ENCODE measurements around the gene NME5. TPM values are rescaled to one million over a fixed set of nuclear protein-coding genes. Genes with fewer than 3 reads are reported as not detected.
"Not testable (repeated sequence)": the region's sequence is repeated elsewhere in the genome, so short reads cannot be mapped to it uniquely, and the experiment has no call there.

Gene NME5
- total RNA-seq, 4 donors from 2014 or later = 1.1 to 1.7 TPM; not detected in 2

GRCh38 chr5:138149530-138149929 is 10.3 kb upstream of the NME5 start:
- Histone ChIP-seq H3K4me3 (no peak overlapping the region), H3K27ac (no peak overlapping the region), H3K36me3 (no peaks in the 10 kb centered on the region), H3K9me3 (no peaks in the 10 kb centered on the region), H3K4me1 (no peaks in the 10 kb centered on the region), H3K27me3 (no peaks in the 10 kb centered on the region)
- no peak for DNase-seq (ENCODE audit: low spot score in 2 of 2)
- WGBS = 48% methylated on average over 3 of the region's 3 CpGs
- TF ChIP-seq POLR2A (IDR thresholded peaks at IDR 0.05) (no peak), EP300 (IDR thresholded peaks at IDR 0.05) (no peak), POLR2AphosphoS5 (IDR thresholded peaks at IDR 0.05) (no peak), CTCF (IDR thresholded peaks at IDR 0.05) (no peak)

DNA sequence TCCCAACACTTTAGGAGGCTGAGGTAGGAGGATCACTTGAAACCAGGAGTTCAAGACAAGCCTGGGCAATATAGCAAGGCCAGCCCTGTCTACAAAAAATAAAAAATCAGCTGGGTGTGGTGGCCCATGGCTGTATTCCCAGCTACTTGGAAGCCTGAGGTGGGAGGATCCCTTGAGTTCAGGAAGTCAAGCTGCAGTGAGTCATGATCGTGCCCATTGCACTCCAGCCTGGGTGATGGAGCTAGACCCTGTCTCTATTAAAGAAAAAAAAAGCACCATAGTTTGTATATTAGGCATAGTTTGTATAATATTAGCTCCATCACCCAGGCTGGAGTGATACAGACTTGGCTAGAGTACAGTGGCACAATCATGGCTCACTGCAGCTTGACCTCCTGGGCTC is 9.6 kb upstream of the NME5 start:
- Histone ChIP-seq H3K36me3 (no peaks in the 10 kb centered on the region), H3K27ac (no peak overlapping the region), H3K4me1 (no peaks in the 10 kb centered on the region), H3K4me3 (no peak overlapping the region), H3K9me3 (no peaks in the 10 kb centered on the region), H3K27me3 (no peaks in the 10 kb centered on the region)
- TF ChIP-seq CTCF (IDR thresholded peaks at IDR 0.05) = no peak
- TF ChIP-seq POLR2AphosphoS5 (IDR thresholded peaks at IDR 0.05) = no peak
- no peak for DNase-seq (ENCODE audit: low spot score in 2 of 2)
- WGBS = 25% methylated on average over 1 of the region's 1 CpG

- 83% methylated on average over 6 of the region's 6 CpGs for WGBS
Measured at GRCh38 chr5:138143578-138143977, 4.3 kb upstream of the NME5 start.

GRCh38 chr5:138141734-138142133 is 2.5 kb upstream of the NME5 start:
- H3K9me3 ChIP-seq = no peaks in the 10 kb centered on the region
- TF ChIP-seq POLR2AphosphoS5 (IDR thresholded peaks at IDR 0.05) (no peak), EP300 (IDR thresholded peaks at IDR 0.05) (no peak), CTCF (IDR thresholded peaks at IDR 0.05) (no peak), POLR2A (IDR thresholded peaks at IDR 0.05) (no peak)
- H3K36me3 ChIP-seq = no peaks in the 10 kb centered on the region
- H3K4me1 ChIP-seq = no peaks in the 10 kb centered on the region
- H3K27ac ChIP-seq = no peak overlapping the region
- DNase-seq (ENCODE audit: low spot score in 2 of 2) = no peak
- no peaks in the 10 kb centered on the region for H3K27me3 ChIP-seq
- H3K4me3 ChIP-seq = no peak overlapping the region
- 37% methylated on average over 1 of the region's 1 CpG for WGBS

More at GRCh38 chr5:138143578-138143977, 4.3 kb upstream of the NME5 start:
- not testable (repeated sequence) for H3K9me3 ChIP-seq; H3K4me1 ChIP-seq; H3K27ac ChIP-seq; H3K4me3 ChIP-seq; H3K27me3 ChIP-seq; DNase-seq (ENCODE audit: low spot score in 2 of 2); H3K36me3 ChIP-seq

DNA sequence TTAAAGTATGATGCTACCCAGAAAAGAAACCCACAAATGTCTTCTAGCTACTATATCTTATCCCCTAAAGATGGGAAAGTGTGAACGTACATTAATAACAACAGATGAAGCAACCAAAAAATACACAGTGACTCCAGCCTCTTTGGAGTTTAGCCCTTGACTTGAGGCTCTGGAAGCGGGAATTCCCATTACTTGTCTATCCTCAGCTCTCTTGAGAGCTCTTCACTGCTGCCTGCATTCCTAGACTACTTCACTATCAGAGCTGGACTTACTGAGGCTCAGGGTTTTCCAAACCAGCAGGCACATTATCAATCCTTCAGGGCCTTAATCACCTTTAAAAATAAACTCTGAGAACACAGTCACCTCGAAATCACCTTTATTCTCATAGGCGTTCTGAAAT is 1.0 kb upstream of the NME5 start:
- H3K27ac ChIP-seq = no peak overlapping the region
- no peaks in the 10 kb centered on the region for H3K36me3 ChIP-seq
- TF ChIP-seq CTCF (IDR thresholded peaks at IDR 0.05) = no peak
- no peak for TF ChIP-seq EP300 (IDR thresholded peaks at IDR 0.05)
- no peak for TF ChIP-seq POLR2AphosphoS5 (IDR thresholded peaks at IDR 0.05)
- no peak for TF ChIP-seq POLR2A (IDR thresholded peaks at IDR 0.05)
- H3K4me1 ChIP-seq = no peaks in the 10 kb centered on the region
- no peak for DNase-seq (ENCODE audit: low spot score in 2 of 2)
- 80% methylated on average over 4 of the region's 4 CpGs for WGBS
- no peaks in the 10 kb centered on the region for H3K27me3 ChIP-seq
- no peaks in the 10 kb centered on the region for H3K9me3 ChIP-seq
- no peak overlapping the region for H3K4me3 ChIP-seq

DNA sequence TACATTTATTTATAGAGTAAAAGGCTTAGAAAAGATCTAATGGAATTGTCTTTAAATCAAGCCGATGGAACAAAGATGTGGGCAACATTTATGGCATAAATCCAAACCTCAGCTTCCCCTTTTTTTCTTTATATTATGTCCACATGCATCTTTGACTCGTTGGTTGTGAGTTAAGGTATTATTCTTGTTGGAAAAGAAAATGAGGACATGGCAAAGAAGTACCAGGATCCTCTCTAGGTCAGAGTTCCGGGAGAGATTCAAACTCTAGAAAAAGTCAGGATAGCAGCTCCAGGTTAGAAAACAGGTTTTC is 508 bp upstream of the NME5 start:
- Histone ChIP-seq H3K4me1 (no peaks in the 10 kb centered on the region), H3K27ac (no peak overlapping the region), H3K36me3 (no peaks in the 10 kb centered on the region), H3K9me3 (no peaks in the 10 kb centered on the region), H3K27me3 (no peaks in the 10 kb centered on the region), H3K4me3 (no peak overlapping the region)
- no peak for TF ChIP-seq EP300 (IDR thresholded peaks at IDR 0.05)
- no peak for TF ChIP-seq POLR2A (IDR thresholded peaks at IDR 0.05)
- TF ChIP-seq POLR2AphosphoS5 (IDR thresholded peaks at IDR 0.05) = no peak
- TF ChIP-seq CTCF (IDR thresholded peaks at IDR 0.05) = no peak
- DNase-seq (ENCODE audit: low spot score in 2 of 2) = no peak
- WGBS = 69% methylated on average over 3 of the region's 3 CpGs
